Measurements from ENCODE around the gene CLDN10.
"Not testable (repeated sequence)": the region's sequence is repeated elsewhere in the genome, so short reads cannot be mapped to it uniquely, and the experiment has no call there.

- TF ChIP-seq, protein P1, sequence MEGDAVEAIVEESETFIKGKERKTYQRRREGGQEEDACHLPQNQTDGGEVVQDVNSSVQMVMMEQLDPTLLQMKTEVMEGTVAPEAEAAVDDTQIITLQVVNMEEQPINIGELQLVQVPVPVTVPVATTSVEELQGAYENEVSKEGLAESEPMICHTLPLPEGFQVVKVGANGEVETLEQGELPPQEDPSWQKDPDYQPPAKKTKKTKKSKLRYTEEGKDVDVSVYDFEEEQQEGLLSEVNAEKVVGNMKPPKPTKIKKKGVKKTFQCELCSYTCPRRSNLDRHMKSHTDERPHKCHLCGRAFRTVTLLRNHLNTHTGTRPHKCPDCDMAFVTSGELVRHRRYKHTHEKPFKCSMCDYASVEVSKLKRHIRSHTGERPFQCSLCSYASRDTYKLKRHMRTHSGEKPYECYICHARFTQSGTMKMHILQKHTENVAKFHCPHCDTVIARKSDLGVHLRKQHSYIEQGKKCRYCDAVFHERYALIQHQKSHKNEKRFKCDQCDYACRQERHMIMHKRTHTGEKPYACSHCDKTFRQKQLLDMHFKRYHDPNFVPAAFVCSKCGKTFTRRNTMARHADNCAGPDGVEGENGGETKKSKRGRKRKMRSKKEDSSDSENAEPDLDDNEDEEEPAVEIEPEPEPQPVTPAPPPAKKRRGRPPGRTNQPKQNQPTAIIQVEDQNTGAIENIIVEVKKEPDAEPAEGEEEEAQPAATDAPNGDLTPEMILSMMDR (conservative IDR thresholded peaks at IDR 0.05; ENCODE audit: low read depth, low read length): not testable (repeated sequence)
- TF ChIP-seq EZH2 (IDR thresholded peaks at IDR 0.05; ENCODE audit: borderline replicate concordance, low read depth, low read length, poor library complexity, severe bottlenecking): not testable (repeated sequence)
Observed at GRCh38 chr13:95515606-95516005, 36.9 kb upstream of the CLDN10 start.
